ENCODE measurements around the gene STEEP1. TPM values are rescaled to one million over a fixed set of nuclear protein-coding genes. Genes with fewer than 3 reads are reported as not detected.

STEEP1 gene
- total RNA-seq = 15.7 and 18.5 TPM in 2 replicates

DNA sequence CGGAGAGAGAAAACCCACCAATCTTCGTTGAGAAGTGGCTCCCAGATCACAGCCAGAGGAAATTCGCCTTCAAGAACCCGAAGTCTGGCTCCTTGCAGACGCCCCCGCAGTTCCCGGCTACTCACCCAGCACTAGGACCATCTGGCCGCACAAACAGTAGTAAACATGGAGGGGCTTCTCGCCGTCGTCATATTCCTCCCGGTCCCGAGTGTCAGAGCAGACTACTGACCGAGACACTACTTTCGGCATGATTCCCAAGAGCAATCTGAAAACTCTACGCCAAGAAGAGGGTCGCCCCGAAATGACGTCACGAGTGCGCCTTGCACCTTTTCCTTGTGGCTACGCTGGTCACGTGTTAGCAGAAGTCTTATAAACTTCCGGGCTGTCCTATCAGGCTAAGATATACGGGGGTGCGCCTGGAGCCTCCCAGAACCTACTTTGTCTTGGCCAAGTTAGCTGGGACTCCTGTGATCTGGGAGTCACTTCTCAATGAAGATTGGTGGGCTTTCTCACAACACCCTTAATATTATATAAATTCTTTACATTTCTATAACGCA lies at the start of gene STEEP1:
Gene STEEP1, minus strand, starts transcription at position 303 of the 557 bp plus-strand sequence. Its CDS starts 54 bp downstream, at position 249.

DNA sequence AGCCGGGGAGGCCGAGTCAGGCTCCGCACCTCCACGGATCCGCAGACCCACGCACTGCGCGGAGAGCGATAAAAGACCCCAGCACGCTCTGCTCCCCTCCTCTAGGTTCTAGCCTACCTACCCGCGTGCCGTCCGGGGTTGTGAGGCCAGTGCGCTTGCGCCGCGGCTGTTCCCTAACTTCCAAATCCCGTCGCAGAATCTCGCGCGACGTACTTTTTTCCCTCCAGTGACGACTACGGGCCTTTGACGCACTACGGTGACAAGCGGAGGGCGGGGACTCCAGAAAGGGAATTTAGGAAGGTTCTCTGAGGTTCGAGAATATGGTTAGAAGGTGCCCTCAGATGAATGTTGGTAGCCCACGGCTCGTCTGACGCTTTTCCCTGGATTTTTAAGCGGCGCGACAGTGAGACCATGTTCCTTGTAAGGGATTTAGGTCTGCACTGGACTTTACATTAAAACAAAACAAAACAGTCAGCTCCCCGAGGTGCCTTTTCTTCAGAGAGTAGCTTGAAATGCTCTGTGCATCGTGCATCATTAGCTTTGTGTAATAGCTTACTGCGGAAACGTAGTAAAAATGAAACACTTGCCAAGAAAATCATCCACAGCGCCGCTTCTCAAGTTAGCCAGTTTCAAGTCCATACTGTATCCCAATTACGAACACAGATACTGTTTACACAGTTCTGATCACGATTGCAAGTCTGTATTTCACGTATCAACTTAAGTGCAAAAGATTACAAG lies 41.2 kb upstream of the STEEP1 start, which contains the start of gene NKRF:
Gene NKRF, minus strand, starts transcription at position 145 of the 738 bp plus-strand sequence.

DNA sequence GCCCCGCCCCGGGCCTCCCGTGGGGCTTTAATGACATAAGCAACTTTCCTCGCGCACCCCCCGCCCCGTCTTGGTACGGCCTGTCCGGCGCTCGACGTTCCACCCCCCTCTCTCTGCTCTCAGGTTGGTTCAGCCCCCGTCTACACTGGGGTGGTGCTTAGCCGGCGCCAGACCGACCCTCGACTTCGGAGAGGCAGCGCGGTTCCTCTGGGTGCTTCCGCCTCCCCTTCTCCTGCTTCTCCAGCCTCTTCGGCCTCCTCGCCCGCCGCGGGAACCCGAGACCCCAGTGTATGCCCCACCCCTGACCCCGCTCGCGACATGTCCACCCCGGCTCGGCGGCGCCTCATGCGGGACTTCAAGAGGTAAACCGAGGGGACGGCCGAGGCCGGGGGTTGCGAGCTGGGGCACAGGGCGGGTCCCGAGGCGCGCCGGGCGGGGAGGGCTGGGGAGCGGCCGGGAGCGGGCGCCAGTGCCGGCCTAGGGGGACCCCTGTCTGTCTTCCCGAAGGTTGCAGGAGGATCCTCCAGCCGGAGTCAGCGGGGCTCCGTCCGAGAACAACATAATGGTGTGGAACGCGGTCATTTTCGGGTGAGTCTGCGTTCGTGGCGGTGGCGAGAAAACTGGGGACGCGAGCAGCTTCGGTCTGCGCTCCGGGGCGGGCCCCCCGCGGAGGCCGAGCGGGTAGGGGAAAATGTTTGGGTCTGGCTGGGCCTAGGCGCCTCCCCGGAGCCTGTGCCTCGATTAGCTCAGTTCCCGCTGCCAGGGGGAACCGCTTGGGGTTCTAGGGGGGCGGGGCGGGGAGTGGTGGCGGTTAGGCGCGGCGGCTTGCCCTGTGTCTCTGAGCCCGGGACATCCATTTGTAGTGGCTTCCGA lies 9.4 kb upstream of the STEEP1 start, which contains the start of gene UBE2A:
Gene UBE2A, plus strand, starts transcription at position 170 of the 873 bp plus-strand sequence. Its CDS starts 149 bp downstream, at position 319.

Other genes starting within 250 kb of the STEEP1 start
- gene SLC25A43, start 166.1 kb downstream of the STEEP1 start, total RNA-seq = 14.9 and 19.9 TPM in 2 replicates
- gene SLC25A5, start 97.0 kb downstream of the STEEP1 start, total RNA-seq = 193 and 196 TPM in 2 replicates
- gene UBE2A, start 9.2 kb upstream of the STEEP1 start, total RNA-seq = 34.2 and 40.6 TPM in 2 replicates
- 2.2 and 5.8 TPM in 2 replicates for gene NKRF, start 41.0 kb upstream of the STEEP1 start, total RNA-seq
- 22.8 and 25.6 TPM in 2 replicates for gene SEPTIN6, start 127.8 kb upstream of the STEEP1 start, total RNA-seq
- not detected in 2 replicates for gene SOWAHD, start 193.2 kb upstream of the STEEP1 start, total RNA-seq
- 7,955 and 8,879 TPM in 2 replicates for gene RPL39, start 226.2 kb upstream of the STEEP1 start, total RNA-seq

Measured in cardiac atrium fibroblast (primary cell).